ENCODE measurements around the gene BAX.

GRCh38 chr19:49011194-49011593 is 56.5 kb downstream of the BAX start:
- TF ChIP-seq POLR2A (IDR thresholded peaks at IDR 0.05; ENCODE audit: extremely low read depth, insufficient read length) (no peak), CTCF (IDR thresholded peaks at IDR 0.05; ENCODE audit: low read depth, low read length) (no peak), MYC (IDR thresholded peaks at IDR 0.05; ENCODE audit: low read depth, low read length) (no peak)
